GM23248 (cell line): ENCODE data around the gene COPS9. TPM values are rescaled to one million over a fixed set of nuclear protein-coding genes. Genes with fewer than 3 reads are reported as not detected.

Experiments used
- DNase-seq: peaks from one replicate; pipeline ENCODE4 v3.0.0-alpha.2; 2015
- H2AFZ ChIP-seq: fragments of 200-600 bp; sonication (generic); 2 replicates; pipeline ENCODE4 v1.6.1; 2016; ENCODE audit warnings: antibody characterized with exemption
- H3F3A ChIP-seq: fragments of 200-600 bp; sonication (generic); 2 replicates; pipeline ENCODE4 v1.6.1; 2016; ENCODE audit warnings: mild to moderate bottlenecking, antibody characterized with exemption, mixed run types; ENCODE audit not compliant: insufficient read depth
- H3K27ac ChIP-seq: fragments of 200-600 bp; sonication (generic); 2 replicates; pipeline ENCODE4 v1.5.1; 2016; ENCODE audit warnings: mild to moderate bottlenecking
- H3K27me3 ChIP-seq: fragments of 200-600 bp; sonication (generic); replicated peaks from 2 replicates; pipeline ENCODE4 v1.6.1; 2016; ENCODE audit warnings: mild to moderate bottlenecking; ENCODE audit not compliant: insufficient read depth
- H3K36me3 ChIP-seq: fragments of 200-600 bp; sonication (generic); 2 replicates; pipeline ENCODE4 v1.6.1; 2016; ENCODE audit warnings: low read depth, mild to moderate bottlenecking
- H3K4me1 ChIP-seq: fragments of 200-600 bp; sonication (generic); 2 replicates; pipeline ENCODE4 v1.6.1; 2016; ENCODE audit warnings: mild to moderate bottlenecking; ENCODE audit not compliant: insufficient read depth
- H3K4me2 ChIP-seq: fragments of 200-600 bp; sonication (generic); one replicate; pipeline ENCODE4 v1.6.1; 2016; ENCODE audit warnings: mild to moderate bottlenecking; ENCODE audit not compliant: unreplicated experiment
- H3K4me3 ChIP-seq: fragments of 200-600 bp; sonication (generic); 2 replicates; pipeline ENCODE4 v1.5.1; 2016; ENCODE audit warnings: mild to moderate bottlenecking
- H3K79me2 ChIP-seq: fragments of 200-600 bp; sonication (generic); 2 replicates; pipeline ENCODE4 v1.6.1; 2016; ENCODE audit warnings: mild to moderate bottlenecking; ENCODE audit not compliant: insufficient read depth
- H3K9ac ChIP-seq: fragments of 200-600 bp; sonication (generic); 2 replicates; pipeline ENCODE4 v1.6.1; 2016; ENCODE audit warnings: mild to moderate bottlenecking
- H3K9me2 ChIP-seq: fragments of 200-600 bp; sonication (generic); 2 replicates; pipeline ENCODE4 v1.6.1; 2016; ENCODE audit warnings: mixed run types, mild to moderate bottlenecking, moderate library complexity; ENCODE audit not compliant: insufficient read depth
- H3K9me3 ChIP-seq: fragments of 200-600 bp; sonication (generic); one replicate; pipeline ENCODE4 v1.6.1; 2017; ENCODE audit warnings: low read depth
- H4K20me1 ChIP-seq: fragments of 200-600 bp; sonication (generic); 2 replicates; pipeline ENCODE4 v1.6.0; 2016; ENCODE audit not compliant: insufficient read depth
- EZH2 ChIP-seq: fragments of 200-600 bp; sonication (generic); IDR thresholded peaks from 2 replicates; pipeline ENCODE4 v1.6.1; 2018; ENCODE audit warnings: antibody characterized with exemption, mild to moderate bottlenecking; ENCODE audit not compliant: insufficient read depth, poor library complexity, severe bottlenecking
- EZH2phosphoT487 ChIP-seq: fragments of 200-600 bp; sonication (generic); IDR thresholded peaks from 2 replicates; pipeline ENCODE4 v1.6.1; 2018; ENCODE audit warnings: antibody characterized with exemption, moderate library complexity, mild to moderate bottlenecking, low read depth; ENCODE audit not compliant: insufficient read depth
- WGBS, 2 experiments: methylation state at CpG; one replicate each; pipeline ENCODE4 v1.1.6; 2015 to 2017; ENCODE audit warnings: low lambda C conversion rate in 2 of 2, low coverage in 1 of 2; ENCODE audit errors: missing lambda C conversion rate in 2 of 2; 5-methylcytosine and 5-hydroxymethylcytosine counted together
- in situ Hi-C: fragments of 300-500 bp; cut with MboI; formaldehyde crosslinking; loops from 2 replicates; pipeline ENCODE4 v1.15.0; 2020
- polyA plus RNA-seq: library from polyadenylated mRNA; unstranded; fragments of >200 nt; fragmentation: Nextera tagmentation; extraction: Ambion mirVana; gene quantifications from 2 replicates; pipeline ENCODE4 v1.2.1, GENCODE V29; 2016
- total RNA-seq: library from RNA; depleted of rRNA; stranded (reverse); fragments of >200 nt; shearing (Covaris generic); gene quantifications from 2 replicates; pipeline ENCODE4 v1.2.3, GENCODE V29; 2014

The COPS9 gene
- total and polyA plus RNA-seq, 2 experiments from 2014 or later, result 114 to 350 TPM

GRCh38 chr2:240143276-240143675, 7.2 kb upstream of the COPS9 start:
- Histone ChIP-seq H3K9ac (no peak overlapping the region), H3K4me2 (no peak overlapping the region), H3K4me1 (0 out of 2 replicates have a peak, but pooled peaks cover 4% of the 10 kb centered on the region), H4K20me1 (no peaks in the 10 kb centered on the region), H2AFZ (no peak overlapping the region; the same call in 1 of the 2 replicates), H3K27ac (no peak overlapping the region), H3K9me3 (no peaks in the 10 kb centered on the region), H3F3A (no peaks in the 10 kb centered on the region), H3K27me3 (no peaks in the 10 kb centered on the region), H3K79me2 (no peaks in the 10 kb centered on the region), H3K36me3 (no peaks in the 10 kb centered on the region), H3K4me3 (no peak overlapping the region), H3K9me2 (no peaks in the 10 kb centered on the region)
- DNase-seq, result no peak
- in situ Hi-C loops, result no loop called here
- WGBS, 2 experiments, result 49 to 52% methylated on average over 6 of the region's 6 CpGs
- TF ChIP-seq EZH2phosphoT487 (no peak), EZH2 (no peak)

- 0 out of 2 replicates have a peak, but pooled peaks cover 4% of the 10 kb centered on the region for H3K4me1 ChIP-seq
- no peak overlapping the region for H3K4me2 ChIP-seq
- no peaks in the 10 kb centered on the region for H3K36me3 ChIP-seq
- no peaks in the 10 kb centered on the region for H3F3A ChIP-seq
- H4K20me1 ChIP-seq, result no peaks in the 10 kb centered on the region
- H2AFZ ChIP-seq, result no peak overlapping the region
- DNase-seq, result no peak
- no peak overlapping the region for H3K27ac ChIP-seq
- H3K9me3 ChIP-seq, result no peaks in the 10 kb centered on the region
- no peak overlapping the region for H3K9ac ChIP-seq
- 61 to 68% methylated on average over 5 of the region's 5 CpGs for WGBS, 2 experiments
- H3K79me2 ChIP-seq, result no peaks in the 10 kb centered on the region
- TF ChIP-seq EZH2 (no peak), EZH2phosphoT487 (no peak)
- H3K4me3 ChIP-seq, result no peak overlapping the region
- in situ Hi-C loops, result no loop called here
- H3K9me2 ChIP-seq, result no peaks in the 10 kb centered on the region
- H3K27me3 ChIP-seq, result no peaks in the 10 kb centered on the region
These were observed 6.8 kb upstream of the COPS9 start for GRCh38 chr2:240142859-240143258.

- TF ChIP-seq EZH2 (no peak), EZH2phosphoT487 (no peak)
- Histone ChIP-seq H3K36me3 (no peaks in the 10 kb centered on the region), H2AFZ (no peak overlapping the region), H3K9me2 (no peaks in the 10 kb centered on the region), H4K20me1 (no peaks in the 10 kb centered on the region), H3F3A (no peaks in the 10 kb centered on the region), H3K79me2 (no peaks in the 10 kb centered on the region), H3K9me3 (no peaks in the 10 kb centered on the region), H3K4me2 (no peak overlapping the region), H3K4me3 (no peak overlapping the region), H3K9ac (no peak overlapping the region), H3K4me1 (0 out of 2 replicates have a peak, but pooled peaks cover 4% of the 10 kb centered on the region), H3K27ac (no peak overlapping the region), H3K27me3 (no peaks in the 10 kb centered on the region)
- 71 to 72% methylated on average over 16 of the region's 16 CpGs for WGBS, 2 experiments
- no peak for DNase-seq
- in situ Hi-C loops, result no loop called here
These were observed 6.2 kb upstream of the COPS9 start for GRCh38 chr2:240142256-240142775.

- H3K27ac ChIP-seq, result no peak overlapping the region
- H3F3A ChIP-seq, result no peaks in the 10 kb centered on the region
- H2AFZ ChIP-seq, result no peak overlapping the region
- no peaks in the 10 kb centered on the region for H4K20me1 ChIP-seq
- in situ Hi-C loops, result no loop called here
- H3K9me2 ChIP-seq, result no peaks in the 10 kb centered on the region
- H3K4me1 ChIP-seq, result 0 out of 2 replicates have a peak, but pooled peaks cover 4% of the 10 kb centered on the region
- no peaks in the 10 kb centered on the region for H3K79me2 ChIP-seq
- no peak for DNase-seq
- no peaks in the 10 kb centered on the region for H3K27me3 ChIP-seq
- H3K36me3 ChIP-seq, result no peaks in the 10 kb centered on the region
- TF ChIP-seq EZH2 (no peak), EZH2phosphoT487 (no peak)
- no peak overlapping the region for H3K4me2 ChIP-seq
- 70 to 72% methylated on average over 14 of the region's 14 CpGs for WGBS, 2 experiments
- no peaks in the 10 kb centered on the region for H3K9me3 ChIP-seq
- H3K4me3 ChIP-seq, result no peak overlapping the region
- no peak overlapping the region for H3K9ac ChIP-seq
These were observed 5.6 kb upstream of the COPS9 start for GRCh38 chr2:240141736-240142135.
